ENCODE data around the gene REST.
A peak's percentile ranks its signal among the peaks of the same experiment; 100 is the strongest.

The REST gene

GRCh38 chr4:56972389-56972788 lies 64.7 kb downstream of the REST start:
- no peak for TF ChIP-seq CTCF (IDR thresholded peaks at IDR 0.05)
- no peak for DNase-seq (ENCODE audit: low spot score)
- Histone ChIP-seq H3K4me3 (no peak overlapping the region), H3K27ac (no peak overlapping the region)

DNA sequence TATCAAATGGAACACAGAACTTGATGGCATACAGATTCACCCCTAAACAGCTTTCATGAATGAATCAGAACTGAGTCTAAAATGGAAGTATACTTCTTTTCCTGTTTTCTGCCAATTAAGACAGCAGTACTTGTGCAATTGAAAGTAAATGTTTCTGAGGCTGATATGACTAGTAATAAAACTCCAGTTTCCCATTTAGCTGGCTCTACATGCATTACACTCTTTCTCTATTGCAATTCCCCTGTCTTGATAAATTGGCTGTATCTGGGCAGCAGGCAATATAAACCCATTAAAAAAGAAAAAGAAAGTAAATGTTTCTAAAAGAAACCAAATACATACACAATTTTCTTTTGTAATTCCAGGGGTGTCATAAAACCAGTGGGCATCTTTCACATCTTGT lies 65.1 kb downstream of the REST start:
- H3K4me3 ChIP-seq = no peak overlapping the region
- TF ChIP-seq CTCF (IDR thresholded peaks at IDR 0.05) = no peak
- no peak overlapping the region for H3K27ac ChIP-seq
- DNase-seq (ENCODE audit: low spot score) = no peak

DNA sequence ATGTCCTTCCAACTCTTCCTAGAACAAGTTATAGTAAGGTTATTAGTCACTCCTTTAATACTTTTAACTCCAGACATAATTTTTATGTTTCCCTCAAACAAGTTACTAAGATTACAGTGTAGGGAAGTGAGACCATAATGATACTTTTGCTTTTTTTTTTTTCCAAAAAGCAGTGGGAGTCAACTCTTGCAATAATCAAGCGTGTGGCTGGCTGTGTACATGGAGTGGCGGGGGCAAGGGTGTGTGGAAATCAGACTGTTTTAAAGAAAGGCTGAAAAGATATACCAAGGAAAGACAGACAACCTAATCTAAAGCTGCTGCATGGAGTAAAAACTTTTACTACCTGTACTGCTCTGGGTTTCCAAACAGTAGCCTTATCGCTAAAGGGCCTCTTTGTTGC lies 65.6 kb downstream of the REST start:
- no peak for DNase-seq (ENCODE audit: low spot score)
- no peak for TF ChIP-seq CTCF (IDR thresholded peaks at IDR 0.05)
- H3K27ac ChIP-seq = no peak overlapping the region
- H3K4me3 ChIP-seq = no peak overlapping the region

DNA sequence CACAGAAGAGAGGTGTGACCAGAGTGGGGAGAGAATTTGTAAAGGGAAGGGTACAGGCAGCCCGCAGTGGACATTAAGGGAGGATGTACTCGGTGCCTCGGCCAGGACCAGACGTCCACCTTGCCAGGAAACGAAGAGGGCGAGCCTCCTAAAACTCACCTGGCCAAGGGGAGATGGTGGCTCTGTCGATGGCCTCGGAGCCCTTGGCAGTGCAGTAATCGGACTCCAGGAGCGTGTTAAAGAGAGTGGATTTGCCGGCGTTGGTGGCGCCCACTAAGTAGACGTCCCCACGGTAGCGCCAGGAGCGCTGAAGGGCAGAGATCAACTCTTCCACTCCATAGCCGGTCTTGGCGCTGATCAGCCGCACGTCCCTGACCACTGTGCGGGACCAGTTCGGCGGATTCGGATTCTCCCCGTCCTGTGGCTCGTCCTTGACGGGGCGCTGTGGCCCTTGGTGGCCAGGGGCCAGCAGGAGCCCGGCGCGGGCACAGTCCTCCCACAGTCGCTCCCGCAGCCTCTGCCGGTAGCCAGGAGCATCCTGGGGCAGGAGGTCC lies 68.7 kb downstream of the REST start:
- Histone ChIP-seq H3K4me3 (peak overlapping the region; percentile 78), H3K27ac (peak overlapping the region; percentile 77 to 93)
- no peak for TF ChIP-seq CTCF (IDR thresholded peaks at IDR 0.05)
- DNase-seq (ENCODE audit: low spot score) = no peak

DNA sequence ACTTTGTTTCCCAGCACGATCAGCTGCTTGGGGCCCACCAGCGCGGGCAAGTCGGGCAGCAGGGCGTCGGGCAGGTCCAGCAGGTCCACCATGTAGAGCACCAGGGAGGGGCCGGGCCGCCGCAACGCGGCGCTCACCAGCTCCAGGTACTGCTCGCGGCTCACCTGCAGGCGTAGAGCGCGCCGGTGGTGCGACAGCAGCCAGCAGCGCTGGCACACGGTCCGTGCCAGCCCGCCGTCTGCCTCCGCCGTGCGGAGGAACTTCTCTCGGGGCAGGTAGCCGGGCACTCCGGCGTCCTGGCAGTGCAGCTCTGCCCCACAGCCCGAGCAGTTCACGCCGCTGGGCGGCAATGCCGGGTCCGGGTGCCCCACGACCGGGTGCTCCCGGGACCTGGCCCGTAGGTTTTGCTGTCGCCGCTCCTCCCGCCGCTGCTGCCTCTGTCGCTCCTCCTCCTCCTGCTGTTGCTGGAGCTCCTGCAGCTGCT lies 69.2 kb downstream of the REST start:
- peak; percentile 76 for DNase-seq (ENCODE audit: low spot score)
- Histone ChIP-seq H3K4me3 (peak overlapping the region; percentile 78), H3K27ac (peak overlapping the region; percentile 77 to 93)
- TF ChIP-seq CTCF (IDR thresholded peaks at IDR 0.05) = no peak

- H3K27ac ChIP-seq = peak within 1 kb of the TSS; percentile 77 to 93
- H3K4me3 ChIP-seq = peak within 1 kb of the TSS; percentile 78
- no peak for TF ChIP-seq CTCF (IDR thresholded peaks at IDR 0.05)
- peak; percentile 98 for DNase-seq (ENCODE audit: low spot score)
These were observed 69.8 kb downstream of the REST start, which contains the start of gene NOA1 for GRCh38 chr4:56977321-56978012. NOA1 (minus strand) TSS chr4:56977606; CDS start chr4:56977585, 21 bp downstream.

Data from coronary artery (tissue), 2 donors.